ENCODE results near the gene CADPS2. TPM values are rescaled to one million over a fixed set of nuclear protein-coding genes. Genes with fewer than 3 reads are reported as not detected.

CADPS2 gene
- total and polyA plus RNA-seq, 4 donors, result 16.0 to 76.7 (median 27.7) TPM

DNA sequence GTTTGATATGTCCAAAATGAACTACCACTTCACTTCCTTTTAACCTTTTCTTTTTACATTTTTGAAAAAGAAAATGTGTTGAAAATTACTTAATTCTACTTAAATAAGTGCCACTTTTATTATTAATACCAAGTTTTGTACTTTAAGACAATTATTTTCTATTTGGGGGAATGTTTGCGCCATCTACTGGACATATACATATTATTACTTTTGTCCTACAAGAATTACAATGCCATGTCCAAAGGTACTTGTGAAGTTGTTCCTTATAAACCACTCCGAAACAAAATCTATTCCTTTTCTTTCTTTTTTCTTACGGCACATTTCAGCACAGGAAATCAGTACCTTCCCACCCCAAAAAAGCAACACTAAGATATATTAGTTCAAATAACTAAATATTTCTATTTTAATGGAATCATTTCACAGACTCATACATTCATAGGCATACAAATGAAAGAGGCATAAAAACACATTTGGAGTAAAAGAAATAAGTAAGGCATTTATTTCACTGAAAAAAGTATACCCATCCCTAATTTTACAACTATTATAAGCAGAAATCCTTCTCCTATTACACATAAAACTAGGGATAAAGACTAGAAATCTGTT, 357.3 kb downstream of the CADPS2 start:
- DNase-seq, result peak in 2 of 3 donors; percentile 65 to 75
- Histone ChIP-seq H3K27ac (ENCODE audit: low read depth in 1 of 2, low read length in 1 of 2) (no peak overlapping the region), H3K36me3 (ENCODE audit: control insufficient read depth in 4 of 4, insufficient read depth in 4 of 4, low read length in 4 of 4) (peaks cover 0 to 1% (median 0%) of the 10 kb centered on the region in 4 donors), H3K9me3 (ENCODE audit: control insufficient read depth in 4 of 4, insufficient read depth in 3 of 4, low read length in 3 of 4) (no peaks in the 10 kb centered on the region), H3K27me3 (ENCODE audit: control insufficient read depth in 3 of 3, insufficient read depth in 3 of 3, low read length in 2 of 3) (no peaks in the 10 kb centered on the region), H3K4me1 (ENCODE audit: control insufficient read depth in 5 of 5, insufficient read depth in 5 of 5, low read length in 5 of 5) (no peaks in the 10 kb centered on the region), H3K4me3 (no peak overlapping the region), H3K9ac (ENCODE audit: insufficient read depth in 1 of 2, low read length in 2 of 2) (no peak overlapping the region)
- ATAC-seq (ENCODE audit: insufficient read depth, low FRiP score), result no peak
- WGBS, 2 donors, result 30 to 38% methylated on average over 3 of the region's 3 CpGs
- no peak for TF ChIP-seq CTCF (IDR thresholded peaks at IDR 0.05; ENCODE audit: control extremely low read depth, extremely low read depth)

- H3K9me3 ChIP-seq (ENCODE audit: control insufficient read depth in 4 of 4, insufficient read depth in 3 of 4, low read length in 3 of 4), result no peaks in the 10 kb centered on the region
- no peak overlapping the region for H3K4me3 ChIP-seq
- H3K27me3 ChIP-seq (ENCODE audit: control insufficient read depth in 3 of 3, insufficient read depth in 3 of 3, low read length in 2 of 3), result no peaks in the 10 kb centered on the region
- no peaks in the 10 kb centered on the region for H3K4me1 ChIP-seq (ENCODE audit: control insufficient read depth in 5 of 5, insufficient read depth in 5 of 5, low read length in 5 of 5)
- WGBS, 2 donors, result 90 to 92% methylated on average over 5 of the region's 5 CpGs
- no peak for ATAC-seq (ENCODE audit: insufficient read depth, low FRiP score)
- no peak overlapping the region for H3K9ac ChIP-seq (ENCODE audit: insufficient read depth in 1 of 2, low read length in 2 of 2)
- no peak overlapping the region for H3K27ac ChIP-seq (ENCODE audit: low read depth in 1 of 2, low read length in 1 of 2)
- H3K36me3 ChIP-seq (ENCODE audit: control insufficient read depth in 4 of 4, insufficient read depth in 4 of 4, low read length in 4 of 4), result peaks cover 0 to 1% (median 0%) of the 10 kb centered on the region in 4 donors
- no peak for DNase-seq
- TF ChIP-seq CTCF (IDR thresholded peaks at IDR 0.05; ENCODE audit: control extremely low read depth, extremely low read depth), result no peak
These were observed 360.9 kb downstream of the CADPS2 start for GRCh38 chr7:122525355-122525754.

GRCh38 chr7:122521767-122522166, 364.5 kb downstream of the CADPS2 start:
- Histone ChIP-seq H3K9ac (ENCODE audit: insufficient read depth in 1 of 2, low read length in 2 of 2) (no peak overlapping the region), H3K4me1 (ENCODE audit: control insufficient read depth in 5 of 5, insufficient read depth in 5 of 5, low read length in 5 of 5) (no peaks in the 10 kb centered on the region), H3K9me3 (ENCODE audit: control insufficient read depth in 4 of 4, insufficient read depth in 3 of 4, low read length in 3 of 4) (no peaks in the 10 kb centered on the region), H3K4me3 (no peak overlapping the region), H3K27me3 (ENCODE audit: control insufficient read depth in 3 of 3, insufficient read depth in 3 of 3, low read length in 2 of 3) (no peaks in the 10 kb centered on the region), H3K27ac (ENCODE audit: low read depth in 1 of 2, low read length in 1 of 2) (no peak overlapping the region), H3K36me3 (ENCODE audit: control insufficient read depth in 4 of 4, insufficient read depth in 4 of 4, low read length in 4 of 4) (peaks cover 0 to 1% (median 0%) of the 10 kb centered on the region in 4 donors)
- TF ChIP-seq CTCF (IDR thresholded peaks at IDR 0.05; ENCODE audit: control extremely low read depth, extremely low read depth), result no peak
- DNase-seq (peak in 1 of 3 donors; percentile 30), ATAC-seq (ENCODE audit: insufficient read depth, low FRiP score) (no peak)

All from lung (tissue), 12 donors.